ENCODE data around the gene CEL.
"Not testable (repeated sequence)": the region's sequence is repeated elsewhere in the genome, so short reads cannot be mapped to it uniquely, and the experiment has no call there.

CEL gene

GRCh38 chr9:133040892-133041479, 20.8 kb upstream of the CEL start:
- TF ChIP-seq CTCF (conservative IDR thresholded peaks at IDR 0.05; ENCODE audit: low read depth, low read length): peak; percentile 72
- not testable (repeated sequence) for H3K4me3 ChIP-seq (ENCODE audit: low read depth, low read length)
- peak; percentile 74 for DNase-seq (ENCODE audit: low read depth)

GRCh38 chr9:133041958-133042357, 19.8 kb upstream of the CEL start:
- no peak for DNase-seq (ENCODE audit: low read depth)
- TF ChIP-seq CTCF (conservative IDR thresholded peaks at IDR 0.05; ENCODE audit: low read depth, low read length): no peak
- H3K4me3 ChIP-seq (ENCODE audit: low read depth, low read length): no peak overlapping the region

- no peak overlapping the region for H3K4me3 ChIP-seq (ENCODE audit: low read depth, low read length)
- no peak for DNase-seq (ENCODE audit: low read depth)
- TF ChIP-seq CTCF (conservative IDR thresholded peaks at IDR 0.05; ENCODE audit: low read depth, low read length): no peak
Measured at GRCh38 chr9:133042676-133043075, 19.1 kb upstream of the CEL start.

- TF ChIP-seq CTCF (conservative IDR thresholded peaks at IDR 0.05; ENCODE audit: low read depth, low read length): no peak
- DNase-seq (ENCODE audit: low read depth): no peak
- no peak overlapping the region for H3K4me3 ChIP-seq (ENCODE audit: low read depth, low read length)
Measured at GRCh38 chr9:133043449-133044035, 18.2 kb upstream of the CEL start.

GRCh38 chr9:133044125-133044524, 17.7 kb upstream of the CEL start:
- no peak overlapping the region for H3K4me3 ChIP-seq (ENCODE audit: low read depth, low read length)
- DNase-seq (ENCODE audit: low read depth): no peak
- no peak for TF ChIP-seq CTCF (conservative IDR thresholded peaks at IDR 0.05; ENCODE audit: low read depth, low read length)

- H3K4me3 ChIP-seq (ENCODE audit: low read depth, low read length): no peak overlapping the region
- TF ChIP-seq CTCF (conservative IDR thresholded peaks at IDR 0.05; ENCODE audit: low read depth, low read length): no peak
- DNase-seq (ENCODE audit: low read depth): no peak
Measured at GRCh38 chr9:133044661-133045060, 17.1 kb upstream of the CEL start.

GRCh38 chr9:133045132-133045531, 16.6 kb upstream of the CEL start:
- no peak for TF ChIP-seq CTCF (conservative IDR thresholded peaks at IDR 0.05; ENCODE audit: low read depth, low read length)
- DNase-seq (ENCODE audit: low read depth): no peak
- no peak overlapping the region for H3K4me3 ChIP-seq (ENCODE audit: low read depth, low read length)

Data from choroid plexus epithelial cell (primary cell).